COR-L47 (cell line): ENCODE measurements around the gene RPS6KB2.
"Not testable (repeated sequence)": the region's sequence is repeated elsewhere in the genome, so short reads cannot be mapped to it uniquely, and the experiment has no call there.

Experiments used
- DNase-seq: peaks from one replicate; lab custom pipeline; 2025; lab: John Stamatoyannopoulos, UW

Gene RPS6KB2

GRCh38 chr11:67466962-67467771 is 38.9 kb downstream of the RPS6KB2 start:
- DNase-seq: no peak

GRCh38 chr11:67468056-67468455 is 39.8 kb downstream of the RPS6KB2 start:
- no peak for DNase-seq

- no peak for DNase-seq
These were observed 40.1 kb downstream of the RPS6KB2 start for GRCh38 chr11:67468456-67468758.

DNA sequence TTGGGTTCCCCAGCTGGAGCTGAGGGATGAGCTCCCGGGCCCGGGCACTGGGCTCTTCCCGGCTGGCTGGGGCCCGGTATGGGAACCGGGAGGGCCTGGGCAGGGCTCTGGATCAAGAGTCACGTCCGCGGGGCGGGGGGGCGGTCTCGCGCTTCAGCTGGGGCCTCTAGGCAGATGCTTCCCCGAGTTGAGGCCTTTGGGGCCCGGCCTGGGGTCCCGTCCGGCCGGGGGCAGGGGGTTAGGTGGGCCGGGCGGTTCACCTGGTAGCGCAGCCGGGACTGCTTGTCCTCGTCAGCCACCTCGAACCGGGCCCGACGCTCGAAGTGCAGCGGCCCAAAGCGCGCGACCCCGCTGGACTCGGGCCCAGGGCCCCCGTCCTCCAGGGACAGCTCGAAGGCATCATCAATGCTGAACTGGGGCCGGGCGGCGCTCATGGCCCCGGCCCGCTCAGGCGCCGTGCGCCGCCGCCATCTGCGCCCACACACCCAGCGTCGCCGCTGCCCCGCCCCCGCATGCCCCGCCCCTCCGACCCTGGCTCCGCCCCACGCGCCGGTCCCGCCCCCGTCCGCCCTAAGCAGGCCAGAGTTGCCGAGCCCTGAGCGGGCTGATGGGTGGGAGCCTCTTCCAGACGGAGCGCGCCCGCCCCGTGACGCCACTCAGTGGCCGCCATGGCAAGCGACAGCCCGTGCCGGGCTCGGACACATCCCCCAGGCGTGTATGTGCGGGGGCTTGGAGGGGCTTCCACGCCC is 40.6 kb downstream of the RPS6KB2 start, which contains the start of gene TMEM134:
TMEM134 (minus strand) TSS at position 493 of the 749 bp plus-strand sequence; CDS start at position 434, 59 bp downstream.
- peak; percentile 90 for DNase-seq

- DNase-seq: no peak
These were observed 41.2 kb downstream of the RPS6KB2 start for GRCh38 chr11:67469508-67469811.

DNA sequence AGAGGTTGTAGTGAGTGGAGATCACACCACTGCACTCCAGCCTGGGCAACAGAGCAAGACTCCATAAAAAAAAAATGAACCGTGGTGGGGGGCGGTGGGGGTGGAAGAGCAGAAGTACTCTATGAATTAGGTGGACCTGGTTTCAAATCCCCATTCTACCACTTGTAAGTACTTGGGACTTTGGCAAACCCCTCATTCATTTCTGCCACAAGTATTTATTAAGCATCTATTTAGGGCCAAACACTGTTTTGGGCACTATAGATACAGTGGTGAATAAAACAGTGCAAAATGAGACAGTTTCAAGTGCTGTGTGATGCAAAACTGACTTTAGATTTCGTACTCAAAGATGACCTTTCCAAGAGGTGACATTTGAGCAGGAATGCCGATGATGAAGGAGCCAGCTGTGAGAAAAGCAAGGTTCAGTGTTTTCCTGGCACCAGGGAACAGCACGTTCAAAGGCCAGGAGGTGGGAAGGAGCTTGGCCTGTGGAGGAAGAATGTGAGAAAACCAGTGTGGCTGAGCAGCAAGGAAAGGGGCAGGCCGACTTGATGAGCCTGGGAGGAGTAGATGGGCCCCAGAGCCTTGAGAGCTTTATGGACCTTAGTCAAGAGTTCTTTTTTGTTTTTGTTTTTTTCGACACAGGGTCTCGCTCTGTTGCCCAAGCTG is 42.2 kb downstream of the RPS6KB2 start:
- DNase-seq: no peak

- no peak for DNase-seq
These were observed 44.6 kb downstream of the RPS6KB2 start for GRCh38 chr11:67472882-67473281.

- DNase-seq: not testable (repeated sequence)
These were observed 48.4 kb downstream of the RPS6KB2 start for GRCh38 chr11:67476692-67477091.

DNA sequence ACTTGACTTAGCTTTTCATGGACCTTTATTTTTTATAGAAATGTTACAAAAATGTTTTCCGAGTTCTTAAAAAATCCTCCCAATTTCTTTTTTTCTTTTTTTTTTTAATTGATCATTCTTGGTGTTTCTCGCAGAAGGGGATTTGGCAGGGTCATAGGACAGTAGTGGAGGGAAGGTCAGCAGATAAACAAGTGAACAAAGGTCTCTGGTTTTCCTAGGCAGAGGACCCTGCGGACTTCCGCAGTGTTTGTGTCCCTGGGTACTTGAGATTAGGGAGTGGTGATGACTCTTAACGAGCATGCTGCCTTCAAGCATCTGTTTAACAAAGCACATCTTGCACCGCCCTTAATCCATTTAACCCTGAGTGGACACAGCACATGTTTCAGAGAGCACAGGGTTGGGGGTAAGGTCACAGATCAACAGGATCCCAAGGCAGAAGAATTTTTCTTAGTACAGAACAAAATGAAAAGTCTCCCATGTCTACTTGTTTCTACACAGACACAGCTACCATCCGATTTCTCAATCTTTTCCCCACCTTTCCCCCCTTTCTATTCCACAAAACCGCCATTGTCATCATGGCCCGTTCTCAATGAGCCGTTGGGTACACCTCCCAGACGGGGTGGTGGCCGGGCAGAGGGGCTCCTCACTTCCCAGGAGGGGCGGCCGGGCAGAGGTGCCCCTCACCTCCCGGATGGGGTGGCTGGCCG is 49.2 kb downstream of the RPS6KB2 start:
- DNase-seq: not testable (repeated sequence)

DNA sequence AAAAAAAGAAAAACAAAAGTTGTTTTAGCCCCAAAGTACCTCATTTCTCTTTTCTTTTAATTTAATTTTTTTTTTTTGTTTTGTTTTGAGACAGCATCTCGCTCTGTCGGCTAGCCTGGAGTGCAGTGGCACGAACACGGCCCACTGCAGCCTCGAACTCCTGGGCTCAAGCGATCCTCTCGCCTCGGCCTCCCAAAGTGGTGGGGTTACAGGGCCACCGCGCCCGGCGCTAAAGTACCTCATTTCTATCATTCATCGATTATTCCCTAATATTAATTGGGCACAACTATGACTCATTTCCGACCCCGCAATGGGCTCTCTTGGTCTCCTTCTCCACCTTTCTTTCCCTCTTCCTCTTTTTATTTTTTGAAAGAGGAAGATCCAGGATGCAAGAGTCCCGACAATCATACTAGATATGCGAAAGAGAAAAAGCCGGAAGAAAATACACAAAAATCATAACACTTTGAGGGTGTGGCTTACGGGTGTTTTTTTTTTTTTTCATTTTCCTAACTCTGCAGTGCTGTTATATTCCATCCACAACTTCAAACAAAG is 54.1 kb downstream of the RPS6KB2 start:
- DNase-seq: no peak

DNA sequence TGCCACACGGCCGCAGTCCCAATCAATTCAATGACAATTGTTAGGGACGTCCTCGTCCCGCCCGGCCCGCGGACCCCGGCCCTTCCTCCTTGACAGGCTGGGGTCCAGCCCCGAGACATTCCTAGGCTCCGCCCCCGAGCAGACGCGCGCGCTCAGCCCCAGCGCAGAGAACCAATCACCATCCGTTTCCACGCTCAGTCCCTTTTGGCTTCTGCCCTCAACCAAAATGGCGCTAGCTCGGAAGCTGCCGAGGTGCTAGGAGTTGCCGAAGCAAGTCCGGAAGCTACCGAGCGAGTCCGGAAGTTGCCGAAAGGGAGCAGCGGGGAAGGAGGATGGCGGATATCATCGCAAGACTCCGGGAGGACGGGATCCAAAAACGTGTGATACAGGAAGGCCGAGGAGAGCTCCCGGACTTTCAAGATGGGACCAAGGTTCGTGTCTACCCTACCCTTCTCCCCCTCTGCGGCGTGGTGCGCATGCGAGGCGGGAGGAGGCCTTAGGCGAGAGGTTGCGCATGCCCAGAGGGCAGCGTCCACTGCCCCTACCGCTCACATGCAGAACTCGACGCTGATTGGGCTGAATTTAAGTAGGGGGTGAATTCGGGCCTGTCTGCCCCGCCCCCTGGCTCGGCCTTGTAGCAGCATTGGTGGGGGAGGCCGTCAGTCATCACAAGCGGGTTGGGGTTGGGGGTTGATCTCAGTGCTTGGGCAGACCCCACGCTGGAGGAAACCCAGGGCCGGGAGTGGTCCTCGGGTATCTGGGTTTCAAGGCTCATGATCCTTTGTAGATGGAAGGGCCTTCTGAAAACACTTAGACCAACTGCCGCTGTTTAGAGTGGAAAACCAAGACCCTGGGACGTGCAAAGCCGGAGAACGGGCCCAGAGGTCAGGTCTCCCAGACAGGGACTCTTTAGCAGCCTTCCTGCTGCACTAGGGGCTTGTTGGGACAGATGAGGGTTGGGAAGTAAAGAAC is 54.8 kb downstream of the RPS6KB2 start, which contains the start of gene AIP:
AIP (plus strand) TSS at position 200 of the 972 bp plus-strand sequence; CDS start at position 333, 133 bp downstream.
- peak; percentile 97 for DNase-seq

GRCh38 chr11:67483831-67484665 is 55.8 kb downstream of the RPS6KB2 start:
- no peak for DNase-seq

DNA sequence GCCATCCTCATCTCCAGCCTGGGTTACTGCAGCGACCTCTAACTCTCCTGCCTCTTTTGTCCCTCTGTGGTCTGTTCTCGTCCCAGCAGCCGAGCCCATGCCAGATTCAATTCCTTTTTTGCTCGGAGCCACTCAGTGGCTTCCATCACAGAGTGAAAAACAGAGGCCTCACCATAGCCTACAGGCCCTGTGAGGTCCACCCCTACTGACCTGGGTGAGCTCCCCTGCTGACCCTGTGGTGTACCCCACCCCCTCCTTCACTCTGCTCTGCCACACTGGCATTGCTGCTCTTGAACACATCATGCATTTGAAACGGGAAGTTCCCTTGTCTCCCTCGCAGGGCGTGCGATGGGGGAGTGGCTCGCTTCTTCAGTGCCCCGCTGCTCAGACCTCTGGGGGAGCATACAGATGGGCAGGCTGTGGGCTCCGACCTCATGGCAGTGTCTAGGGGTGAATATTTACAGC is 56.6 kb downstream of the RPS6KB2 start:
- DNase-seq: no peak
